ENCODE data around the gene ISCA2. TPM values are rescaled to one million over a fixed set of nuclear protein-coding genes. Genes with fewer than 3 reads are reported as not detected.

The ISCA2 gene
- total RNA-seq, 1 experiment from 2014 or later = 12.7 TPM

DNA sequence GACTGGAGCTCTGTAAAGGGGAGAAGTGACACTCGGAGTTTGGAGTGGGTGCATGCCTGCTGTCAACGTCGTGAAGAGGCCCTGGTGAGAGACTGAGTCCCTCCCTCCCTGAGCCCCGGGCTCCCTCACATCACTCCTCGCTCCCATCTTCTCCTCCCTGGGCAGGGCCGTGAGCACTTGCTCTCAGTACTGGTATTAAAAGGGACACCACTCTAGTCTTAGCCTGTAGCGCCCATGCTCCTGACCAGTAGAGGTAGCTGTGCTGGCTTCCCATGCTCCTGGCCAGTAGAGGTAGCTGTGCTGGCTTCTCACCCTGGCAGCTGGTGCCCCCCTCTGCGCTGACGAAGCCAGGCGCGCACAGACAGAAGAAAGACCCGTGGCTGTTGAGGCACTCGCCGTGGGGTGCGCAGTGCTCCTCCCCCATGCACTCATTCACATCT lies 14.7 kb downstream of the ISCA2 start:
- no peak for DNase-seq (ENCODE audit: low spot score)

DNA sequence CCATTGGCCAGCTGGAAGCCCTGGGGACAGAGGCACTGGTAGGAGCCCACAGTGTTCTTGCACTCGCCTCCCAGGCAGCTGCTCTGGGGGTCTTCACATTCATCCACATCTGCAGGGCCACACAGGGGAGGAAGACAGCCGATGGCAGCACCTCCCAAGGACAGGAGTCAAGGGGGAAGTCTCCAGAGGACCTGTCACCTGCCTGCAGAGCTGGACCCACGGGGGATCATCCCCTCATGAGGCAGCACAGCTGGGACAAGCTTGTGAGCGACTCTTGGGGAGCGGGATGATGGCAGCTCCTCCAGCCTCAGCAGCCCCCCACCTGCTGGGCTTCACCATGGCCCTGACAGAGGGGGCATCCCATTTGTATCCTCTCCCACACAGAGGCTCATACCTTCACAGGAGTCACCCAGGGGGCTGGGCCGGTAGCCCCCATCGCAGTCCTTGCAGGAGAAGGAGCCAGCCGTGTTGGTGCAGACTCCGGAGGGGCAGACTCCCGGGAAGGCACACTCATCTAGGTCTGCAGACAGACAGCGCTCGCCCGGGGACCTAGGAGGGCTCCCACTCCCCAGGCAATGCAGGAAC lies 15.4 kb downstream of the ISCA2 start:
- no peak for DNase-seq (ENCODE audit: low spot score)

DNA sequence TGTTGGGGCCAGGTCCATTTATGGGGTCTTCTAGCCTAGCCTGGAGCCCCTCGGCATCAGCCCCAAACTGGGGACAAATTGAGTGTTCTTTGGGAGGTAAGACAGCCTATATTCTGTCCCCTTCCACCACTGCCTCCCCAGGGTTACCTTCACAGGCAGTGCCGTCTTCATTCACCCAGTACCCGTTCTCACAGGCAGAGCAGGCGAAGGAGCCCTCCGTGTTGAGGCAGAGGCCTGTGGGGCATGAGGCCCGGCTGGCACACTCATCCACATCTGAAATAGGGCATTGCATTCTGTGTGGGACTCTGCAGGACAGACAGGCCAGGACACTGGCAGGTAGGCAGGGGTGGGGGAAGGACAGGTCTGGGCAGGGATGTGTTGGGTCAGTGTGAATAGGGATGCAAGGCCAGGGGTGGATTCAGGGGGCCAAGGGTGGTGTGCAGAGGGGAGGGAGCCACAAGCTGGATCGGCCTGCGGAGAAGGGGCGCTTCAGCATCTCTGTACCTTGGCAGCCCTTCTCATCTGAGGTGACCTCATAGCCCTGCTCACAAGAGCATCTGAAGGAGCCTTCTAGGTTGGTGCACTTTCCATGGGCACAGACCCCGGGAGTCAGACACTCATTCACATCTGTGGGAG lies 16.1 kb downstream of the ISCA2 start:
- DNase-seq (ENCODE audit: low spot score) = no peak

DNA sequence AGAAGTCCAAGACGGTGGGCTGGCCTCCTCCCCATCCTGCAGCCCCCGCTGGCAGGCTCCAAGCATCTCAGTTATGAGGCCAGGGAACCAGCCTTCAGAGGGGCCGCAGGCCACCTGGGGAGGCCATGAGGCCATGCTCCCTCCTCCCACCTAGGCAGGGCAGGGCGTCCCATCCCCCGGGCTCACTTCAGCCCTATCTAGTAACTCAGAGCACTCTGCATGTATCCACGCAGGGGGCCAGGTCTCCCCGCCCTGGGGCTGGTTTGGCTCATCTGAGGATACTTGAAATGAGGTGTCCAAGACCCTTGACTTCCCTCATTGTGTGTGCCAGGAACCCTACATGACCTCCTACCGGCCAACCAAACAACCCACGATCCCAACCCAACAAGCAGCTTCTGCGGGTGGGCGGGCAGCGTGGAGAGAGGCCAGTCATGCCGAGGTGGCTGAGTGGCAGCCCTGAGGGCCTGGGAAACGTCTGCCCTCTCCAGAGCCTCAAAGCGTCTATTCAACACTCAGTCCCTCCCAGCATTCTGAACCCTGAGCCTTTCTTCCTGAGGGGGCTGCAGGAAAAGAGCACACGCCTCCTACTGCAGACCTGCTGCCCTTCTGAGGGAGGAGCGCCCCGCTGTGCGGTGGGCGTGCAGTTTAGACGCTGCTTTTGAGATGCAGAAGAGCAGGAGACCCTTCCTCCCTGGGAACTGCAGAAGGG lies 16.8 kb downstream of the ISCA2 start:
- no peak for DNase-seq (ENCODE audit: low spot score)

DNA sequence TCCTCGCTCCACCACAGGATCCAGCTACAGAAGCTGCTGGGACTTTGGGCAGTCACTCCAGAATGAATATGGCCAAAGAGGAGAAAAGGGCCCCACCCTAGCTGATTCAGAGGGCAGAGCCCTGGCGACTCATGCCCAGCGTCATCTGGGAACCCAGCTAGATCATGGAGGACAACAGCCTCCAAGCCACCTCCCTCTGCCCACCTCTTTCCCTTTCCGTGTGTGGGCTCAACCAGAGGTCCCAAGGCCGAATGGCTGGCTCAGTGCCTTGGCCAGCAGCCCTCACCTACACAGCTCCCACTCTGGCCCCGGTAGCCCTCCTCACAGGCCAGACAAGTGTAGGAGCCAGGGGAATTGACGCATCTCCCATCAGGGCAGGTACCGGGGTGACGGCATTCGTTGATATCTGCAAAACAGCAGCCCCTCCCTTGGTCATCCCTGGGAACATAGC lies 17.4 kb downstream of the ISCA2 start:
- DNase-seq (ENCODE audit: low spot score) = no peak

DNA sequence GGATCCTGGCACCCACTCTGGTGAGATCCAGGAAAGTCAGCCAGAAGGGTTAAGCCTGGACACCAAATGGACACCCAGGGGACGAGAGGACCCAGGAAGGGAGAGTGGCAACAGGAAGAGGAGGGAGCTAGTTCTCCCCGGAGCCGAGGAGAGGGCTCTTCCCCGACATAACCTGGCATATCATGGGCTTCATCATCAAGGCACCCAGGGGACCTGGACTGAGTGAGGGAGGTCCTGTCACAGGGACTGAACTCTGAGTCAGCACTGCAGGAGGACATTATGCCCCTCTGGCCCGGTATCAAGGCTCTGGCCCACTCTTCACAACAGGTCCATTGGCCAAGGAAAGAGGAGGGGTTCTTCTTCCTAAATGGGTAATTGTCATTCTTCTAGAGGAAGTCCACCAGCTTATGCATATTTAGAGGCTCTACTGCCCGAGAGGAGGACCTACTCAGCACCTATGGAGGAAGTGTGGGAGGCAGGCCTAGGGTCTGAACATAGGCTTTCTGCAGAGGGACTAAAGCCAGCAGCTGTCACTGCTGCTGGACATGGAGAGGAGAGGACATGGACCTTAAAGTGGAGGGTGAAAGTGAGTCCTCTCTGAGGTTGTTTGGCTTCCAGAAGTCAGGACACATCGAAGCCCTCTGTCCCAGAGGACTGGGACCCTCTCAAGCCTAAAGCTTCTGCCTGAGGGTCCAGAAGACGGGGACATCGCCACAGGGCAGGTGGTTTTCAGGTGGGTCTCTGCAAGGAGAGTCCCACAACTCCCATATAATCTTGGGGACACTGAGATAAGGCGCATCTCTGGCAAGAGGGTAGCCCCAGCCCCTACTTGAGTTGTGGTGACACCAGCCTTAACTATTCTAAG lies 18.6 kb downstream of the ISCA2 start:
- DNase-seq (ENCODE audit: low spot score) = no peak

DNA sequence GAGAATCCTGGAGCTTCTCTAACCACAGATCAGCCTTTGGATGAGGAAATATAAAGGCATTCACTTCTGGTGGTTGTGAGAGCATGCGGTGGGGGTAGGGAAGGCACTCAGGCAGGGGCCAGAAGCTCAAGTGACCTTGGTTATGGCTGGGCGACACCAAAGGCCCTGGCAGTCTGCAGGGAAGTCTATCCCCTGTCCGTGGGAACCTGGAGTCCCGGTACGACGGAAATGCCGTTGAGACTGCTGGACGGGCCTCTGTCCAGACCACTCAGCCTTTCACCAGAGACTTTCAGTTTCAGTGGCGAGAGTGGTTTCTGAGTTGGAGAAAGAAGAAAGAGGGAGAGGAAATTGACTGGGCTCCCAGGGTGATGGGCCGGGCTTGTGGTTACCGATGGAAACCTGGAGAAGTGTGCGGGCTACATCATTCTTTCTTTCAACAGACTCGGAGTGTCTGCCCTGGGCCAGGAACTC lies 20.9 kb downstream of the ISCA2 start:
- no peak for DNase-seq (ENCODE audit: low spot score)

DNA sequence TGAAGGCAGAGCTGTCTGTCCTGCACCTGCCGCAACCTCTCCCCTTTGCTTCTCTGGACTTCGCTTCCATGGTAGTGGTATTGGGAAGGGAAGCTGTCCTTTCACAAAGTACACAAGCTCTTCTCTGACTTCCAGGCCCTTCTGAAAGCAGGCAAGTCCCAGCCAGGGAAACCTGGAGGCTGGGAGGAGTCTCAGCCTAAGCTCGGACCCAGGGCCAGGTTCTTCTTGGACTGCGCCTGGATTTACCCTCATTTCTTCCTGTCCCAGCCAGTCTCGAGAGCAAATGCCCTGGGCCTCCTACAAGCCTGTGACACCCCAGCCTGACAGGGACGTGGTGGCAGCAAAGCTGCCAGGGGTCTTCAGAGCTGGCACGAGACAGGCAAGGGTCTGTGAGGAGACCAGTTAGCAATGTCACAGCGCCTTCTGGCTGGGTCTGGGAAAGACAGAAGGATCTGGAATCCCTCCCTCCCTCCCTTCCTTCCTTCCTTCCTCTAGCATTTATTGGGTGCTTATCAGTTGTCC lies 22.4 kb downstream of the ISCA2 start:
- no peak for DNase-seq (ENCODE audit: low spot score)

DNA sequence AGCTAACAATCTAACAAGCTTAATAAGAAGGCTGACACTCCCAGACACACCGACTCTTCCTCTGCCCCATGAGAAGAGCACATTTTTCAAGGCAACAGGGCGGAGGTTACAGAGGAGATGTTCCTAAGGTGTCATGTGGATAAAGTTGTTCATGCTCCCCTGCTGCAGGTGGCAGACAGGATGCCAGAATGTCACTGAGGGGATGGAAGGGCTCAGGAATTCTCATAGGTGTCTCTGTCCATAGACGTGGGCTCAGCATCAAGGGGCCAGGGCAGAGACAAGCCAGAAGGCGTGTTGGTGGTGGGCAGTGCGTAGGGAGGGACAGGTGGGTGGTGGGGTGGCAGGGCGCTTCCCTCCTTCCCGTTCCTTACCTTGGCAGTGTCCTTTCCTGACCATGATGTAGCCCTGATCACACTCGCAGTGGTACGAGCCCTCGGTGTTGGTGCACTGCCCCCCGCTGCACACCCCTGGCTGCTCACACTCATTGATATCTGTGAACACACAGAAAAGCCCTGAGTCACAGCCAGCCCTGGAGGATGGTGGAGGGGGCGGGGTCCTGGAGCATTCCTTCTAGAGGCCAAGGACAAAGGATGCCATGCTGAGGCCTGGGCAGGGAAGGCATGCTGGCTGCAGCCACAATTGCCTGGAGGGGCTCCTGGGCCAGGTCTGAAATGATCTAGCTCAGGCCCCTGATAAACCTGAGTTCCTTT lies 23.0 kb downstream of the ISCA2 start:
- no peak for DNase-seq (ENCODE audit: low spot score)

DNA sequence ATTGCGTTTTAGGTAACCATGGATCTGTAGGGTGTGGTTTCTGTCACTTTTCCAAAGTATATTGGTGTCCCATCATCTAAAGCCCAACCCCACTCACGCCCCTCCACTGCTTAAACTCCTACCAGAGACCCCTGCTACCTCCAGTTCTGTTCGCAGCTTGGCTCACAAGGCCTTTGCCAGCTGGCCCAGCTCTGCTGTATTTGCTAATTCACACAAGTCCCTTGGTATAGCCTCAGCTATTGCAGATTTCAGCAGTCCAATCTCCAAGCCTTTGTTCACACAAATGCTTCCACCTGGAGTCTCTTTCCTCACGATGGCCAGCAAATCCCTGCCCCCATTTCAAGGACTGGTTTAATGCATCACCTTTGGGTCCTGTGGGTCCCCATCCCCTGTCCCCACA lies 24.2 kb downstream of the ISCA2 start:
- no peak for DNase-seq (ENCODE audit: low spot score)

DNA sequence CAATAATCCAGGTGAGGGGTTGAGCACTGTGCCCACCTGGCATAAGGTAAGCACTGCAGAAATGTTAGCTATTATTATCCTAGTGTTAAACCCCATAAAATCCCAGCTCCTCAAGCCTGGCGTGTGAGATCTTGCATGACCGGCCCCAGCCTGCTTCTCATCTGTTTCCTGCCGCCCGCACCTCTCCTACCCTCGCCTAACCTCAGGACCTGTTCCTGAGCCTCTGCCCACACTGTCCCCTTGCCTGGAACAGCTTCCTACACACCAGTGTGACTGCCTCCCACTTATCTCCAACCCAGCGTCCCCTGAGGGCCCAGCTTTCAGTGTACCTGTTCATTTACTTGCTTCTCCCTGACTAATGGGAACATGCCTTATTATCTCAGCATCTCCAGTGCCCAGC lies 24.7 kb downstream of the ISCA2 start:
- DNase-seq (ENCODE audit: low spot score) = no peak

DNA sequence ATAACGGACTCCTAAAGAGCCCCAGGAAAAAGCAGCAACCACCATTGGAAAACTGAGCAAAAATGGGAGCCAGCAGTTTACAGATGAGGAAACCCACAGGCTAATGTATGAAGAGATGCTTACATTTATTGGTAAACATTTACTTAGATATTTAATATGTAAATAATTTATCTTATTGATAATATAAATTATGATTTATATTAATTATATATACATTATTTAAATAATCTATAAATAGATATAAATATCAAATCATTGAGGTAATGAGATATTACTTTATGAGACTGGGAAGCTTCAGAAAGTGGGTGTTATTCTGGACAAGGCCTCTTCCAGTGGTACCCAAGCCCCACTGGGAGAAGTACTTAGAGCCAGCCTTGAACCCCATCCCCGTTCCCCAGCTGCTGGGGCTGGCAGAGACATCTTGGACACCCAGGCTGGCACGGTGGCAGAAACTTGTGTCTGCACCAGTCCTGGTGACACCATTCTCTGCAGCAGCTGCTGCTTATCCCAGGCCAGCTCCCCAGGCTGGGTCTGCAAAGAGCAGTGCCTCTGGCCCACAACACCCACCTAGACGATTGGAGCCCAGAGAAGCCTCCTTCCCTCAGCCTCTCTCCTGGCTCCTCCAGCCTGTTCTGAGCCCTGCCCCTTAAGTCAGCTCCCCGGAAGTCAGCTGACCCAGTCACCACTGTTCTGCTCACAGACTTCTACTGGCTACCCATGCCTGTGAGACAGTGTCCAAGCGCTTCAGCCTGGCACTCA lies 25.9 kb downstream of the ISCA2 start:
- DNase-seq (ENCODE audit: low spot score) = no peak

DNA sequence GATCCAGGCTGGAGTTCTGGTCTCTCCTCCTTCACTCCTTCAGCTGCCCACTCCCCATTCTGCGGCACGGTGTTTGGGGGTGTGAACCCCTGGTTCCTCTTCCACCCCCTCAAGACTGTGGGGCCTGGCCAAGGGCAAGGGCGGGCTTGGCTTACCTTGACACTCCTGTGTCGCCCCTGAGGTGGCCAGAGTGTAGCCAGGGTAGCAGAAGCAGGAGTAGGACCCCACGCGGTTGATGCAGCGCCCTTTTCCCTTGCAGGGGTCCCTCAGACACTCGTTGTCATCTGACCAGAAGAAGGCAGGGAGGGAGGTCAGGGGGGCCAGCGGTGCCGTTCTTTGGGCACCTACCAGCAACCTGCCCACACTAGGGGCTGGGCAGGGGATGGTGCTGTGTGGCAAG lies 28.2 kb downstream of the ISCA2 start:
- no peak for DNase-seq (ENCODE audit: low spot score)

DNA sequence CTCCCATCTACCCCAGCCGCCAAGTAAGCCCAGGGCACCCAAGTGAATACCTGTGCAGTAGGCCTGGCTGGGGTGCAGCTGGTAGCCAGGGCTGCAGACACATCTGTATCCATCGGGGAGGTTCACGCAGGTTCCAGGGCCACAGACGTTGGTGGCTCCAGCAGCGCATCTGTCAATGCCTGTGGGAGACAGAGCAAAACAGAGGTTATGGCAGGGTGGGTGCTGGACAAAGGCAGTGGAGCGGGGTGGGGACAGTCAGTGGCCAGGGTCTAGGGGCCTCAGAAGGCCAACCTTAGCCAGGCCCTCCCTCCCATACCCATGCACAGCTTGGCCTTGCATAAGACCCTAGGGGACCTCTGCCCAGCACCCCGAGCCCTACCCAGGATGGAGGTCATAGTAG lies 29.2 kb downstream of the ISCA2 start:
- no peak for DNase-seq (ENCODE audit: low spot score)

DNA sequence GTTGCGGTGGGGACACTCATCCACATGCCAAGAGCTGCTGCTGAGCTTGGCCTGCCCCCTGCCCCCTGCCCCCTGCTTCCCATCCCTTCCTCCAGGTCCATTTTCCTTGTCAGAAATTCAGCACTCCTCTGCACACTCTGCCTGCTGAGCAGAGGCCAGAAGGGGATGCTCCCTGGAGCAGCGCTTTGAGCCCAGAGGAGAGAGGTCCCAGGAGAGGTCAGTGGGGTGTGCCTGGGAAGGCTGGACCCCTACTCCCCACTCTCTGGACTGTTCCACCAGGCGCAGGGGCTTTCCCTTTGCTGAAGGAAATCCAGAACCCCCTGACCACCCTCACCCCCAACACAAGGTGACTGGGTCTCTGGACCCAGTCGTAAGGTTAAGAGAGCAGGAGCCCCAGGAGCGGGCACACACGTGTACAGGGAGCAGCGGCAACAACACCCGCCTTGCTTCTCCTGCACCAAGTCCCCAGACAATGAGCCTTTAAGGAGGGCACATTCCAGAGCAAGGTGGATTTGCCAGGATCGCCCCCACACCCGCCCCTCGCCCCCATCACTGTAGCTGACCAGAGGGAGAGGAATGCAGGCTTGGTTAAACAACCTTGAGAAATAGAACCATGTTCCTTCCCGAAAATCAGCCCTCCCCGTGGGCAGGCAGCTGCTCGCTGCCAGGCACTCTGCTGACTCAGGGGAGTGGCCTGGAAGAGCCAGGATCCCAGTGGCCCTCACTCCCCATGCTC lies 30.7 kb downstream of the ISCA2 start:
- no peak for DNase-seq (ENCODE audit: low spot score)

DNA sequence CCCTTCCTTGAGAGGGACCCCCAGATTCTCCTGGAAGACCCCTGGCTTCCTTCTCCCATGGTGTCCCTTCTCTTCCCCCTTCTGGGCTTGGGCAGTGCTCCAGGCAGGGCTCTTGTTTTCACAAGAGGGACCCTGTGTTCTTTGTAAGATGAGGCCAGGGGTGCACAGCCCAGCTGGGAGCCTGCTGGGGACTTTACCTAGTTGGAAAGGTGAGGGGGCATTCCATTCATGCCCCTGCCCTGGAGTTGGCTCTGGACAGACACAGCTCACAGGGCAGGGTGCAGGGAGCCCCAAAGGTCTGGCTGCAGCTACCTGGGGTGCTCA lies 31.2 kb downstream of the ISCA2 start:
- DNase-seq (ENCODE audit: low spot score) = no peak

DNA sequence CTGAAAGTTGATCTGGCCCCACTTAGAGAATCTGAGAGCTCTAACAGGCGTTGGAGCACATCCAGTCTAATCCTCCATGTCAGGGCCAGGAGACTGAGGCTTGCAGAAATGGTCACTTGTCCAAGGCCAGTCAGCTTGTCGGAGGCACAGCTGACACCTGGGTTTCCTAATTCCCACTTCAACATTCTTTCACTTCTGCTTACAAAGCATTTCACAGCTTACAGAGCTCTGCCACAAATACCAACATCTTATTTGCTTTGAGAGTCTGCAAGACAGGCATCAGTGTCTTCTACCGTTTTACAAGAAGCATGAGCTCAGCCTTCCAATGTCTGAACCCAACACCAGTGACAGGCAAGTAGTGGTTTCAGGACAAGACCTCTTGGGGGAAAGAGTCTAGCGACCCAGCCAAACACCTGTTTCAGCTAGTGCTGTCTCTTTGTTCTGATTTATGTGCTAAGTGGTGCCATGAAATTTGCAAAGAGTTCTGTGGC lies 31.8 kb downstream of the ISCA2 start:
- no peak for DNase-seq (ENCODE audit: low spot score)

DNA sequence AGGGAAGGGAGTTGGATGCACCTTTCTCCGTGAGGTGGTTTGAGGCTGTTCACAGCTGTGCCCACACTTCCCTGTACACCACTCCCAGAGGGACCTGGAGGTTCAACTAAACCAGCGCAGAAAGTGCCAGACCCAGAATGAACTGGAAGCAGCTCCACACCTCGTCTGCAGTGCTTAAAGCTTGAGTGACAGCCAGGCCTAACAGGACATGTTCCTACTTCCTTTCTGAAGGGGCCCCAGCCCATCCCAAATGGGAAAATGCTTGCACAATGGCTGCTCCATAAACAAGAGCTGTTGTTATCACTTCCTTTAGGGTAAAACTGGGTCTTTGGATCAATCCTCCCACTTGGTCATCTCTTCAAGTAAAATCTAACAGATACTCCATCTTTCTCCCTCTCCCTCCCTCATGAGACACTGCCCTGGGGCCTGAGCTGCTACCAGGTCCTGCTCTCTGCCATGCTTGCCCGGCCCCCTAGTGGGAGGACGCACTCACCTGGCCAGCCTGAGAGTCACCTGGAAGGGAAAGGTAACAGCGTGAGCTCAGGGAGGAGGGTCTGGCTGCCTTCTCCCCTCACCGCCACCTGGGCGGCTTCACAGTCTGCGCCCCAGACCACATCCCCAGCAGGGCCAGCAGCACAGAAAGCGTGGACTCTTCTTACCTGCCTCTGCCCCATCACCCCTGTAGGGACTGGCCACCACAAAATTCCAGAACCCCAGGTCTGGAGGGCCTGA lies 33.5 kb downstream of the ISCA2 start:
- DNase-seq (ENCODE audit: low spot score) = peak; percentile 6

DNA sequence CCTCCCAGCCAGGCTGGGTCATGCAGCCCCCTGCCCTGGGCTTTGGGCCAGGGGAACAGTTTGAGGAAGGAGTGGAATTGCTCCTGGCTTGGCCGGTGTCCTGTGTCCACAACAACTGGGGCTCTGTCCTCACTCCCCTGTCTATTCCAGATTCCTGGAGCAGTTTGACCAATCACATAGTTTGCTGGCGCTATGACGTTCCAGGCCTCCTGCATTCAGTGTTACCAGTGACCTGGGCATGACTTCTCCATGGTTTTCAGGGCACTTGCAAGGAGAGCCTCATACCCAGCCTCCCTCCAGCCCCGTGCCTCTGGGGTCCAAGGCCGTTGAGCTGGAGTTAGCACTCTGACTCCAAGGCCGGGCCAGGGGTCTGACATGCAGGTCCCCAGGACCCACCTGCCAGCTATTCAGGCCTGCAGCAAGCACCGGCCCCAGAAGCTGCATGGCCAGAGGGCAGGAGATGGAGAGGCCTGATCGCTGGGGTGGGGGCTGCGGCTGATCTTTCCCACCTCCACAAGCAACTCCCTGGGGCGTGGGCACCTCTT lies 34.2 kb downstream of the ISCA2 start:
- DNase-seq (ENCODE audit: low spot score) = no peak

Measured in HT-29 (cell line).